Bronchial epithelial cell (primary cell): ENCODE results near the gene SLC29A4. TPM values are rescaled to one million over a fixed set of nuclear protein-coding genes. Genes with fewer than 3 reads are reported as not detected.
"Not testable (repeated sequence)": the region's sequence is repeated elsewhere in the genome, so short reads cannot be mapped to it uniquely, and the experiment has no call there.

Experiments used
- DNase-seq: peaks from one replicate; pipeline ENCODE4 v3.0.0-alpha.2; 2010; ENCODE audit warnings: low read depth
- FAIRE-seq: peaks from 2 replicates; lab custom pipeline; 2011; peaks lifted over from hg19 to GRCh38; lab: Jason Lieb, UNC
- H3K27me3 ChIP-seq: 2 replicates; pipeline ENCODE4 v1.5.1; 2011; ENCODE audit warnings: low read length; ENCODE audit not compliant: control insufficient read depth, insufficient read depth
- H3K36me3 ChIP-seq: 2 replicates; pipeline ENCODE4 v1.5.1; 2011; ENCODE audit warnings: low read length; ENCODE audit not compliant: control insufficient read depth, insufficient read depth
- H3K4me3 ChIP-seq: 2 replicates; pipeline ENCODE4 v1.5.1; 2011; ENCODE audit warnings: mild to moderate bottlenecking, low read depth, low read length, control low read depth
- total RNA-seq: library from RNA; depleted of rRNA; stranded (reverse); fragments of >200 nt; gene quantifications from 2 replicates; pipeline ENCODE4 v1.2.1, GENCODE V29; 2014
- TF ChIP-seq, protein P1 (sequence below): IDR thresholded peaks from 2 replicates; pipeline ENCODE4 v1.5.1; 2011; ENCODE audit warnings: mild to moderate bottlenecking, moderate library complexity, low read length, control low read depth, inconsistent platforms; ENCODE audit not compliant: insufficient read depth, severe bottlenecking

SLC29A4 gene
- total RNA-seq, 1 donor from 2014 or later, result 9.5 TPM

DNA sequence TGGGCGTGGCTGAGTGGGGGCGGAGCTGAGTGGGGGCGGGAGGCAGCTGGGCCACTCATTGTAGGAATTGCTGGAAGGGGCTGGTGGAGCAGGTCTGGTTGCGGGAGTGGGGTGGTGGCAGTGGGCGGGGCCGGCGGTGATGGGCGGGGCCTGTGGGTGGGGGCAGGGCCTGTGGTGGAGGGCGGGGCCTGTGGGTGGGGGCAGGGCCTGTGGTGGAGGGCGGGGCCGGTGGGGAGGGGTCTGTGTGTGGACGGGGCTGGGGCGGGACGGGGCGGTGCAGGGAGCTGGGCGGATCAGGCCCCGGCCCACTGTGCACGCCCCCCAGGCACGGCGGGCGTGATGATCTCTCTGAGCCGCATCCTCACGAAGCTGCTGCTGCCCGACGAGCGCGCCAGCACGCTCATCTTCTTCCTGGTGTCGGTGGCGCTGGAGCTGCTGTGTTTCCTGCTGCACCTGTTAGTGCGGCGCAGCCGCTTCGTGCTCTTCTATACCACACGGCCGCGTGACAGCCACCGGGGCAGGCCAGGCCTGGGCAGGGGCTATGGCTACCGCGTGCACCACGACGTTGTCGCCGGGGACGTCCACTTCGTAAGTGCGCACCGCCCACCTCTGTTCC lies 14.0 kb downstream of the SLC29A4 start:
- Histone ChIP-seq H3K4me3 (no peak overlapping the region), H3K27me3 (peaks cover 2% of the 10 kb centered on the region), H3K36me3 (no peaks in the 10 kb centered on the region)
- DNase-seq (no peak), FAIRE-seq (no peak)
- TF ChIP-seq, protein P1, sequence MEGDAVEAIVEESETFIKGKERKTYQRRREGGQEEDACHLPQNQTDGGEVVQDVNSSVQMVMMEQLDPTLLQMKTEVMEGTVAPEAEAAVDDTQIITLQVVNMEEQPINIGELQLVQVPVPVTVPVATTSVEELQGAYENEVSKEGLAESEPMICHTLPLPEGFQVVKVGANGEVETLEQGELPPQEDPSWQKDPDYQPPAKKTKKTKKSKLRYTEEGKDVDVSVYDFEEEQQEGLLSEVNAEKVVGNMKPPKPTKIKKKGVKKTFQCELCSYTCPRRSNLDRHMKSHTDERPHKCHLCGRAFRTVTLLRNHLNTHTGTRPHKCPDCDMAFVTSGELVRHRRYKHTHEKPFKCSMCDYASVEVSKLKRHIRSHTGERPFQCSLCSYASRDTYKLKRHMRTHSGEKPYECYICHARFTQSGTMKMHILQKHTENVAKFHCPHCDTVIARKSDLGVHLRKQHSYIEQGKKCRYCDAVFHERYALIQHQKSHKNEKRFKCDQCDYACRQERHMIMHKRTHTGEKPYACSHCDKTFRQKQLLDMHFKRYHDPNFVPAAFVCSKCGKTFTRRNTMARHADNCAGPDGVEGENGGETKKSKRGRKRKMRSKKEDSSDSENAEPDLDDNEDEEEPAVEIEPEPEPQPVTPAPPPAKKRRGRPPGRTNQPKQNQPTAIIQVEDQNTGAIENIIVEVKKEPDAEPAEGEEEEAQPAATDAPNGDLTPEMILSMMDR, result no peak

- DNase-seq, result no peak
- FAIRE-seq, result no peak
- Histone ChIP-seq H3K27me3 (peaks cover 2% of the 10 kb centered on the region), H3K36me3 (no peaks in the 10 kb centered on the region), H3K4me3 (no peak overlapping the region)
- TF ChIP-seq, protein P1, result no peak
These were observed 17.6 kb downstream of the SLC29A4 start for GRCh38 chr7:5300366-5300765.

GRCh38 chr7:5302577-5302976 lies 19.8 kb downstream of the SLC29A4 start:
- H3K36me3 ChIP-seq, result peaks cover 3% of the 10 kb centered on the region
- TF ChIP-seq, protein P1, result peak; percentile 2
- no peak overlapping the region for H3K4me3 ChIP-seq
- DNase-seq (no peak), FAIRE-seq (no peak)
- no peaks in the 10 kb centered on the region for H3K27me3 ChIP-seq

GRCh38 chr7:5303061-5303460 lies 20.3 kb downstream of the SLC29A4 start:
- no peak for FAIRE-seq
- DNase-seq, result no peak
- H3K4me3 ChIP-seq, result no peak overlapping the region
- TF ChIP-seq, protein P1, result no peak
- H3K36me3 ChIP-seq, result peaks cover 6% of the 10 kb centered on the region
- H3K27me3 ChIP-seq, result no peaks in the 10 kb centered on the region

DNA sequence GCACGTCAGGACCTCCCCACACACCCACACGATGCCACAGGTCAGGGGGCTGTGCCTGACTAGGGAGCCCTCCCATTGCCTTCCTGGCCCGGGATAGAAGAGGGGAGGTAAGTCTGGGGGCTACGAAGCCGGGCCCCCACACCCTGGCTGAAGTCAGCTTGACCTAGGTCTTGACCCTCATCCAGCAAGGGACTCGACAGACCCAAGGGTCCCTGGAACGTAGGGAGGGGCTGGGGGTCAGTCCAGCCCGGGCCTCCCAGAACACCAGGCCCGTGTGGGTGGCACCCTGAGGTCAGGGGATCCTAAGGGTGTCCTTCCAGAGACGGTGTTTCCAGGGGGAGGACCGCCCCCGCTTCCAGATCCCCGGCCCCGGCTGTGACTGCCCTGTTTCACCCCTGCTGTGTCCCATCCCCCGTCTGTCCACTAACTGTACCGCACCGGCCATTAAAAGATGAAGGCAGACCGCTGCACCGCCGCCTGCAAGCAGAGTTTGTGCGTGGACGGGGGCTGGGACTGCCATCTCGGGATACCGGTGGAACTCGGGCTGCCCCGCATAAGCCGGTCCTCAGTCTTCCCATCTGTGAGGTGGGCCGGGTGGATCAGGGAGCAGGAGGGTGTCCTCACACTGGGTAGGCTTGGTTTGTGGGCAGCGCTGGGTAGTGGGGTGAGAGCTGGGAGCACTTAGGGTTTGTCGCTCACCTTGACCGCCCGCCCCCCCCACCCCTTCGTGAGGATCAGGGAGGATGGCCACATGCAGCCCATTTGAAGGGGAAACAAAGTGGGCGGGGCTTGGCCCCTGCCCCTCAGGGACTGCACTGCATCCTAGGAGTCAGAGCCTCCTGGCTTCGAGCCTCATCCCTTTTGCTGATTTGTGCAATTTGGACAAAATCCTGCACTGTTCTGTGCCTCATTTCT lies 21.1 kb downstream of the SLC29A4 start:
- no peak for FAIRE-seq
- TF ChIP-seq, protein P1, result no peak
- no peak for DNase-seq
- Histone ChIP-seq H3K4me3 (no peak overlapping the region), H3K36me3 (peaks cover 8% of the 10 kb centered on the region), H3K27me3 (no peaks in the 10 kb centered on the region)

GRCh38 chr7:5305050-5305449 lies 22.3 kb downstream of the SLC29A4 start:
- not testable (repeated sequence) for FAIRE-seq, DNase-seq, H3K27me3 ChIP-seq, H3K4me3 ChIP-seq
- peaks cover 11% of the 10 kb centered on the region for H3K36me3 ChIP-seq

DNA sequence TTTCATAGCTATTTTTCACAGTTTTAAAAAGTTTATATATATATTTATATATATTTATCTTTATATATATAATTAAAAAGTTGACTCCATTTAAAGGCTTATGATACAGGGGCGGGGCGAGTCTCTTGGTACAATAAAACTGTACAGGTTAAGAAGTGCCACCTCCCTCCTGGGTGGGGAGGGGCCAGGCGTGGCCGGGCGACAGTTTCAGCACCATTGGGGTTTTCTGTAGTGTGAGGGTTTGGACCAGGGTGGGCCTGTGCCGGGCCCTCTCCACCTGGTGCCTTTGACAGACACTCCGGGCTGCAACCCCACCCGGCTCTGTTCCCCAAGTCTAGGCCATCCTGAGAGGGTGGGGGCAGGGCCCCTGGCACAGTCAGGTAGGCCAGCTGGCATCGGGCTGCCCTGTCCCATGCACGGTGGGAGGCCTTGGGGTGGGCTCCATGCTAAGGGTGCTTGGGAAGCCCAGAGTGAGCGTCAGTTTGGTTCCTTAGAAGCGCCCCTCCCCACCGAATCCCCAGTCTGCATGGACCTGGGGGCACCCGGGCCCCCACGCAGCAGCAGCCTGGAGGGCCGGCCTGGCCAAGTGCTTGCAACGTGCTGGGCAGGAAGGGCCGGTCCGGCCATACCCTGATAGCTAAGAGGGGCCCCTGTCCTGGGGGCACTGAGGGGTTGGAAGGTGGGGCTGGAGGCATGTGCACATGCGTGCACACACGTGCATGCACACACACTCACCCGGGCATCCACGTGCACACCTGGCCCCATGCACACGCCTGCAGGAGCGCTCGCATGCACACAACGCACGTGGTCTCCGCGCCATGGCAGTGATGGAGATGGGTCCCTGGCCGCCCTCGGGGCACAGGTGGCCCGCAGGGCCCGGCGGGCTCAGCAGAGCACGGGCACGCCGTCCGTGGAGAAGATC lies 24.7 kb downstream of the SLC29A4 start:
- not testable (repeated sequence) for H3K27me3 ChIP-seq, DNase-seq, H3K4me3 ChIP-seq, FAIRE-seq
- peaks cover 17% of the 10 kb centered on the region for H3K36me3 ChIP-seq
